ENCODE measurements around the gene CYP19A1.

DNA sequence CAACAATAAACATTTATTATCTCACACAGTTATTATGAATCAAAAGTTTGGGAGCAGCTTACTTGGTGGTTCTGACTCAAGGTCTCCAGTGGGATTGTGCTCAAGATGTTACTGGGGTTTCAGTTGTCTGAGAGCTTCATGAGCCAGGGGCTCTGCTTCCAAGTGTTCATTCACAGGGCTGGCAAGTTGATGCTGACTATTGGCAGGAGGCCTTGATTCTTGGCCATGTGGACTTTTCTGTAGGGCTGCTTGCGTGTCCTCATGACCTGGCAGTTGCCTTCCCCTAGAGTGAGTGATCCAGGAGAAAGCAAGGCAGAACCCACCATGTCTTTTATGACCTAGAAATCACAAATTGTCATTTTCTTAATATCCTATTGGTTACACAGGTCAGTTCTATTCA, 156.5 kb downstream of the CYP19A1 start:
- TF ChIP-seq, protein P1, sequence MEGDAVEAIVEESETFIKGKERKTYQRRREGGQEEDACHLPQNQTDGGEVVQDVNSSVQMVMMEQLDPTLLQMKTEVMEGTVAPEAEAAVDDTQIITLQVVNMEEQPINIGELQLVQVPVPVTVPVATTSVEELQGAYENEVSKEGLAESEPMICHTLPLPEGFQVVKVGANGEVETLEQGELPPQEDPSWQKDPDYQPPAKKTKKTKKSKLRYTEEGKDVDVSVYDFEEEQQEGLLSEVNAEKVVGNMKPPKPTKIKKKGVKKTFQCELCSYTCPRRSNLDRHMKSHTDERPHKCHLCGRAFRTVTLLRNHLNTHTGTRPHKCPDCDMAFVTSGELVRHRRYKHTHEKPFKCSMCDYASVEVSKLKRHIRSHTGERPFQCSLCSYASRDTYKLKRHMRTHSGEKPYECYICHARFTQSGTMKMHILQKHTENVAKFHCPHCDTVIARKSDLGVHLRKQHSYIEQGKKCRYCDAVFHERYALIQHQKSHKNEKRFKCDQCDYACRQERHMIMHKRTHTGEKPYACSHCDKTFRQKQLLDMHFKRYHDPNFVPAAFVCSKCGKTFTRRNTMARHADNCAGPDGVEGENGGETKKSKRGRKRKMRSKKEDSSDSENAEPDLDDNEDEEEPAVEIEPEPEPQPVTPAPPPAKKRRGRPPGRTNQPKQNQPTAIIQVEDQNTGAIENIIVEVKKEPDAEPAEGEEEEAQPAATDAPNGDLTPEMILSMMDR (IDR thresholded peaks at IDR 0.05; ENCODE audit: low read depth, low read length, poor library complexity, severe bottlenecking), result no peak
- no peak for TF ChIP-seq EZH2phosphoT487 (IDR thresholded peaks at IDR 0.05; ENCODE audit: borderline replicate concordance, low read length)
